Aorta (tissue), 5 donors: ENCODE data around the gene CDH10. TPM values are rescaled to one million over a fixed set of nuclear protein-coding genes. Genes with fewer than 3 reads are reported as not detected.

Experiments used
- ATAC-seq: fragments of 200-7000 bp; cut with Tn5 transposase; one replicate; pipeline ENCODE4 v1.9.1; 2022; ENCODE audit warnings: moderate library complexity; ENCODE audit not compliant: low FRiP score
- DNase-seq, 2 donors: peaks; one replicate each; pipeline ENCODE4 v3.0.0-alpha.2; 2020
- H3K27ac ChIP-seq, 2 donors: one replicate each; pipeline ENCODE4 v1.5.1; 2013; ENCODE audit warnings: low read length in 2 of 2, mild to moderate bottlenecking in 2 of 2, moderate library complexity in 2 of 2, control low read depth in 1 of 2, inconsistent platforms in 1 of 2, low read depth in 1 of 2
- H3K27me3 ChIP-seq, 2 donors: one replicate each; pipeline ENCODE4 v1.6.1; 2013; ENCODE audit warnings: control low read depth in 1 of 2, low read length in 1 of 2, mild to moderate bottlenecking in 1 of 2, moderate library complexity in 1 of 2; ENCODE audit not compliant: insufficient read depth in 2 of 2, control insufficient read depth in 1 of 2
- H3K36me3 ChIP-seq, 2 donors: one replicate each; pipeline ENCODE4 v1.6.1; 2013; ENCODE audit warnings: control low read depth in 1 of 2, low read length in 1 of 2, mild to moderate bottlenecking in 1 of 2; ENCODE audit not compliant: insufficient read depth in 2 of 2, control insufficient read depth in 1 of 2
- H3K4me1 ChIP-seq, 2 donors: one replicate each; pipeline ENCODE4 v1.6.1; 2013; ENCODE audit warnings: low read length in 2 of 2, control low read depth in 1 of 2, mild to moderate bottlenecking in 1 of 2, moderate library complexity in 1 of 2; ENCODE audit not compliant: insufficient read depth in 2 of 2, control insufficient read depth in 1 of 2
- H3K4me3 ChIP-seq, 2 donors: one replicate each; pipeline ENCODE4 v1.5.1; 2013; ENCODE audit warnings: low read length in 2 of 2, control low read depth in 1 of 2, mild to moderate bottlenecking in 1 of 2
- H3K9me3 ChIP-seq: one replicate; pipeline ENCODE4 v1.6.1; 2013; ENCODE audit warnings: mild to moderate bottlenecking, low read length; ENCODE audit not compliant: control insufficient read depth
- WGBS, 2 donors: extraction: QIAGEN DNeasy Blood & Tissue Kit; methylation state at CpG; one replicate each; pipeline ENCODE4 v1.1.7; 2013; 5-methylcytosine and 5-hydroxymethylcytosine counted together
- intact Hi-C, 2 donors: fragments of 100-400 bp; cut with DNase I; formaldehyde crosslinking; loops; one replicate each; pipeline versions ENCODE4 v1.14.2 to v1.15.0; 2022
- polyA plus RNA-seq, 2 donors: library from polyadenylated mRNA; stranded (reverse); fragments of 200-250 nt; gene quantifications; one replicate each; pipeline ENCODE4 v1.2.3, GENCODE V29; 2013
- total RNA-seq, 2 donors: library from RNA; stranded (reverse); fragmentation: NEBNext Ultra II Directional; extraction: Animal tissue kit (Norgen Biotek cat#: 25700); gene quantifications; one replicate each; pipeline ENCODE4 v1.2.1, GENCODE V29; 2021
- donor health status: healthy with polysubstance abuse.
- donor health status: Bipolar disorder and iron deficiency.
- donor health status: DM: no; HTN: no; CAD: no.
- donor health status: DM: no; HTN: no; CAD: no.
- donor health status: DM: yes; HTN: yes; CAD: no.

Gene CDH10
- total and polyA plus RNA-seq, 4 donors: not detected

- no peak for ATAC-seq
- Histone ChIP-seq H3K9me3 (no peaks in the 10 kb centered on the region), H3K4me3 (no peak overlapping the region), H3K4me1 (no peaks in the 10 kb centered on the region), H3K36me3 (no peaks in the 10 kb centered on the region), H3K27ac (no peak overlapping the region), H3K27me3 (no peaks in the 10 kb centered on the region)
- no peak for DNase-seq
- WGBS, 2 donors: 44 to 45% methylated on average over 2 of the region's 2 CpGs
- intact Hi-C loops: no loop called here
Observed at GRCh38 chr5:24496268-24496667, 148.5 kb downstream of the CDH10 start.

- no peaks in the 10 kb centered on the region for H3K27me3 ChIP-seq
- 53 to 58% methylated on average over 3 of the region's 3 CpGs for WGBS, 2 donors
- ATAC-seq: no peak
Observed at GRCh38 chr5:24492229-24492628, 152.5 kb downstream of the CDH10 start.

GRCh38 chr5:24491490-24491889 lies 153.3 kb downstream of the CDH10 start:
- WGBS, 2 donors: 73 to 75% methylated on average over 3 of the region's 3 CpGs
- H3K27ac ChIP-seq: no peak overlapping the region
- H3K4me3 ChIP-seq: no peak overlapping the region
- H3K27me3 ChIP-seq: no peaks in the 10 kb centered on the region
- DNase-seq: no peak
- ATAC-seq: no peak
- intact Hi-C loops: no loop called here
- no peaks in the 10 kb centered on the region for H3K36me3 ChIP-seq
- H3K9me3 ChIP-seq: no peaks in the 10 kb centered on the region
- no peaks in the 10 kb centered on the region for H3K4me1 ChIP-seq

More at GRCh38 chr5:24492229-24492628, 152.5 kb downstream of the CDH10 start:
- intact Hi-C loops: no loop called here
- no peak for DNase-seq
- no peaks in the 10 kb centered on the region for H3K4me1 ChIP-seq
- H3K36me3 ChIP-seq: no peaks in the 10 kb centered on the region
- H3K9me3 ChIP-seq: no peaks in the 10 kb centered on the region
- H3K27ac ChIP-seq: no peak overlapping the region
- H3K4me3 ChIP-seq: no peak overlapping the region

DNA sequence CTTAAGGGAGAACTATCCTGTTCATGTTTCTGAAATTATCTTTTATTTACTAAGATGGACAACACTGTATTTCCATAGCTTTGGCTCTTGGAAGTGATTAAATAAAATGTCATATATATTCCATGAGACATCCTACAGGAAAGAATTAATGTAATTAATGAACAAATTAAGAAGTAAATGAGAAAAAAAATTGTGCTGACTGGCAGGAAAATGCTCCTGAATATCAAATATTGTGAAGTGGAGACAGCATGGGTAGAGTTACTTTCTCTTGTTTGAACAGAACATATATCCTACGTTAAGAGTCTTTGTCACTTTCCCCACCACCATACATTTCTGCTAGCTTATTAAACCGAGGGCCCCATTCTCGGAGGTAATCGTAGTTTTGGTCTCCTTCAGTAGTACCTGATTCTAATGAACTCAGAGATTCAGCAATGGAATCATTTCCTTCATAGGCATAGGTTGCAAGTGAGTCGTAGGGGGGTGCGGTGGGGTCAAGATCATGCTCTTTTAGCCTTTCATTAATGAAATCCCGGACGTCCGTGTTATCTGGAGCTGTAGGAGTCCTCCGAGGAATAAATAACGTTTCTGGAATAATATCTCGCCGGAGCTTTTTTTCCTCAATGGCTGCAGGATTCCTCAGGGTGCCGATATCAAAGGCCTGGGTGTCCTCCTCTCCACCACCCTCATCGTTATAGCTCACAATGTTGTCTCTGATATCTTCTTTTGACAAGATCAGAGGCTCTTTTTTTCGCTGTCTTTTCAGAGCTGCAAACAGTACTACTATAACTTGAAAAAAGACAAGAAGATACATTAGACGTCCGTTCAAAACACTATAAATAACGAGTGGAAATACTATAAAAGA lies 157.2 kb downstream of the CDH10 start:
- no peak overlapping the region for H3K4me3 ChIP-seq
- no peaks in the 10 kb centered on the region for H3K36me3 ChIP-seq
- H3K9me3 ChIP-seq: no peaks in the 10 kb centered on the region
- no peak for DNase-seq
- ATAC-seq: no peak
- no peaks in the 10 kb centered on the region for H3K4me1 ChIP-seq
- H3K27ac ChIP-seq: no peak overlapping the region
- WGBS, 2 donors: 72 to 73% methylated on average over 19 of the region's 19 CpGs
- H3K27me3 ChIP-seq: no peaks in the 10 kb centered on the region
- intact Hi-C loops: no loop called here

GRCh38 chr5:24480952-24481351 lies 163.8 kb downstream of the CDH10 start:
- ATAC-seq: no peak
- H3K9me3 ChIP-seq: no peaks in the 10 kb centered on the region

GRCh38 chr5:24477958-24478357 lies 166.8 kb downstream of the CDH10 start:
- intact Hi-C loops: no loop called here
- Histone ChIP-seq H3K4me1 (no peaks in the 10 kb centered on the region), H3K4me3 (no peak overlapping the region), H3K36me3 (no peaks in the 10 kb centered on the region), H3K27me3 (no peaks in the 10 kb centered on the region), H3K9me3 (no peaks in the 10 kb centered on the region), H3K27ac (no peak overlapping the region)
- ATAC-seq (no peak), DNase-seq (no peak)
- 78 to 80% methylated on average over 5 of the region's 5 CpGs for WGBS, 2 donors

More at GRCh38 chr5:24480952-24481351, 163.8 kb downstream of the CDH10 start:
- intact Hi-C loops: no loop called here
- no peaks in the 10 kb centered on the region for H3K27me3 ChIP-seq
- H3K4me3 ChIP-seq: no peak overlapping the region
- no peak overlapping the region for H3K27ac ChIP-seq
- H3K36me3 ChIP-seq: no peaks in the 10 kb centered on the region
- H3K4me1 ChIP-seq: no peaks in the 10 kb centered on the region
- no peak for DNase-seq

GRCh38 chr5:24475101-24475500 lies 169.7 kb downstream of the CDH10 start:
- H3K36me3 ChIP-seq: no peaks in the 10 kb centered on the region
- H3K4me1 ChIP-seq: no peaks in the 10 kb centered on the region
- no peaks in the 10 kb centered on the region for H3K9me3 ChIP-seq
- H3K4me3 ChIP-seq: no peak overlapping the region
- 81 to 91% methylated on average over 1 of the region's 1 CpG for WGBS, 2 donors
- H3K27ac ChIP-seq: no peak overlapping the region
- ATAC-seq (no peak), DNase-seq (no peak)
- no peaks in the 10 kb centered on the region for H3K27me3 ChIP-seq
- intact Hi-C loops: no loop called here

- Histone ChIP-seq H3K27ac (no peak overlapping the region), H3K36me3 (no peaks in the 10 kb centered on the region), H3K9me3 (no peaks in the 10 kb centered on the region), H3K27me3 (no peaks in the 10 kb centered on the region), H3K4me3 (no peak overlapping the region), H3K4me1 (no peaks in the 10 kb centered on the region)
- ATAC-seq: no peak
- intact Hi-C loops: no loop called here
- no peak for DNase-seq
- WGBS, 2 donors: 72 to 76% methylated on average over 3 of the region's 3 CpGs
Observed at GRCh38 chr5:24474685-24475084, 170.1 kb downstream of the CDH10 start.

DNA sequence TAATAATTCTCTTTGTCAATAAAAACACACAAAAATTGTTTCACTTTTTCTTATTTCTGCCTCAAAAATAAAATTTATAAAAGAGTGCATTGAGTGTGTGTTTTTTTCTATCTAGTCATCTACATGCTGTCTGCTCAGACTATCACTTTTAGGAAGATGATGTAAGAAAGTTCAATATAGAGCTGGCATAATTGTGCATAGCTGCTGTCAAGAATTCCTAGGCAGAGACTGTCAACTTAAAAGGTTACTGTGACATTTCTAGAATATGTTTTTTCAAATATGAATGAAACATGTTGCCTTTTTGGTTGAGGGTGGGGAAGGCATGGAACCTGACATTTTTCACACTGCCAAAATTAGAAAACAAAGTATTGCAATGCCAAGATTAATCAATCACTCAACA lies 172.3 kb downstream of the CDH10 start:
- Histone ChIP-seq H3K4me1 (no peaks in the 10 kb centered on the region), H3K9me3 (no peaks in the 10 kb centered on the region), H3K27me3 (no peaks in the 10 kb centered on the region), H3K36me3 (no peaks in the 10 kb centered on the region), H3K27ac (no peak overlapping the region), H3K4me3 (no peak overlapping the region)
- ATAC-seq (no peak), DNase-seq (no peak)
- intact Hi-C loops: no loop called here
